Endodermal cell (in vitro differentiated cells): Measurements from ENCODE around the gene IGFLR1. TPM values are rescaled to one million over a fixed set of nuclear protein-coding genes. Genes with fewer than 3 reads are reported as not detected.

Source experiments
- DNase-seq: peaks from one replicate; pipeline ENCODE4 v3.0.0-alpha.2; 2017
- H3K27ac ChIP-seq: 2 replicates; pipeline ENCODE4 v1.5.1; 2013; ENCODE audit warnings: mild to moderate bottlenecking, low read depth, low read length, moderate library complexity
- H3K27me3 ChIP-seq: 2 replicates; pipeline ENCODE4 v1.6.1; 2013; ENCODE audit warnings: mild to moderate bottlenecking, low read length, moderate library complexity; ENCODE audit not compliant: insufficient read depth, control insufficient read depth, poor library complexity, severe bottlenecking
- H3K36me3 ChIP-seq: 2 replicates; pipeline ENCODE4 v1.7.0; 2013; ENCODE audit warnings: mild to moderate bottlenecking, low read length, moderate library complexity; ENCODE audit not compliant: control insufficient read depth, insufficient read depth
- H3K4me1 ChIP-seq: one replicate; pipeline ENCODE4 v1.7.0; 2013; ENCODE audit warnings: low read length; ENCODE audit not compliant: control insufficient read depth, insufficient read depth
- H3K4me3 ChIP-seq: 2 replicates; pipeline ENCODE4 v1.5.1; 2013; ENCODE audit warnings: mild to moderate bottlenecking, low read length, moderate library complexity
- H3K9ac ChIP-seq: 2 replicates; pipeline ENCODE4 v1.6.1; 2013; ENCODE audit warnings: mild to moderate bottlenecking, low read length, moderate library complexity; ENCODE audit not compliant: poor library complexity, severe bottlenecking; ENCODE audit errors: extremely low read depth
- H3K9me3 ChIP-seq: 2 replicates; pipeline ENCODE4 v1.6.1; 2013; ENCODE audit warnings: mild to moderate bottlenecking, low read length, moderate library complexity; ENCODE audit not compliant: control insufficient read depth
- H3K27ac Mint-ChIP-seq: 2 replicates; pipeline ENCODE4 v1.8.0; 2020; ENCODE audit warnings: mixed read lengths
- H3K27me3 Mint-ChIP-seq: 2 replicates; pipeline ENCODE4 v1.8.0; 2021; ENCODE audit warnings: mild to moderate bottlenecking, mixed read lengths; ENCODE audit not compliant: insufficient read depth
- H3K36me3 Mint-ChIP-seq: 2 replicates; pipeline ENCODE4 v1.8.0; 2020; ENCODE audit warnings: low read depth, mixed read lengths
- H3K4me1 Mint-ChIP-seq: 2 replicates; pipeline ENCODE4 v1.8.0; 2020; ENCODE audit warnings: mixed read lengths
- H3K4me3 Mint-ChIP-seq: 2 replicates; pipeline ENCODE4 v1.8.0; 2020; ENCODE audit warnings: mild to moderate bottlenecking, moderate library complexity, mixed read lengths
- H3K9me3 Mint-ChIP-seq: 2 replicates; pipeline ENCODE4 v1.8.0; 2020; ENCODE audit warnings: mild to moderate bottlenecking, mixed read lengths
- WGBS, 2 experiments: methylation state at CpG; one replicate each; pipeline versions ENCODE4 v1.1.5 to v1.1.7; 2013; ENCODE audit warnings: missing lambda C conversion rate in 2 of 2, mixed read lengths in 1 of 2; ENCODE audit not compliant: insufficient coverage in 1 of 2, insufficient read length in 1 of 2; 5-methylcytosine and 5-hydroxymethylcytosine counted together
- total RNA-seq, 2 donors: library from RNA; stranded (reverse); fragmentation: NEBNext Ultra II Directional in 1 of 2; extraction: Animal tissue kit (Norgen Biotek cat#: 25700) in 1 of 2; gene quantifications; 2 replicates in 1 of 2; 3 replicates in 1 of 2; pipeline ENCODE4 v1.2.1, GENCODE V29; 2021
- TF ChIP-seq, protein P1 (sequence below): fragments of 200-600 bp; sonication (generic); conservative IDR thresholded peaks from 2 replicates; pipeline ENCODE4 v1.5.0; 2021; ENCODE audit warnings: antibody characterized with exemption, mild to moderate bottlenecking

IGFLR1 gene
- total RNA-seq, 2 donors from 2014 or later: 4.6 to 7.1 TPM

DNA sequence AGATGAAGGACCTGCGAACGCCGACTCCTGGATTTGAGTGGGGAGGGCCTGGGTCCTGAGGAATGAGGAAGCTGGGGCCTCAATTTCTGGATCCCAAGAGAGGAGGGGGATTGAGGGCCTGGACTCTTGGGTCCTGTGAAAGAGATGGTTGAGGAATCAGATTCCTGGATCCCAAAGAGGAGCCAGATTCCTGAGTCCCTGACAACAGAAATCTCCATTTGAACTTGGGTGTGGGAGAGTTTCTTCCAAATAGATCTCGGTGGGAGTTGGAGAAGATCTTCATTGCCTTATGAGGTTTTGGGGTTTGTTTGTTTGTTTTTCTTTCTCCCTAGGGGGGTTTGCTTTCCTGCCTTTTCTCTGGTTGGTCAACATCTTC, 3.8 kb upstream of the IGFLR1 start:
- Histone ChIP-seq H3K4me3 (peak overlapping the region; percentile 98), H3K9me3 (no peaks in the 10 kb centered on the region), H3K9ac (peak overlapping the region; percentile 99), H3K4me1 (no peaks in the 10 kb centered on the region), H3K36me3 (peaks cover 3% of the 10 kb centered on the region), H3K27me3 (no peaks in the 10 kb centered on the region), H3K27ac (no peak overlapping the region)
- Mint-ChIP-seq H3K9me3 (no peaks in the 10 kb centered on the region), H3K36me3 (peaks cover 9% of the 10 kb centered on the region), H3K4me3 (peak overlapping the region; percentile 82), H3K4me1 (peaks cover 10% of the 10 kb centered on the region), H3K27me3 (no peaks in the 10 kb centered on the region), H3K27ac (peak overlapping the region; percentile 100)
- WGBS, 2 experiments: 4 to 24% methylated on average over 3 to 4 of the region's 4 CpGs
- TF ChIP-seq, protein P1, sequence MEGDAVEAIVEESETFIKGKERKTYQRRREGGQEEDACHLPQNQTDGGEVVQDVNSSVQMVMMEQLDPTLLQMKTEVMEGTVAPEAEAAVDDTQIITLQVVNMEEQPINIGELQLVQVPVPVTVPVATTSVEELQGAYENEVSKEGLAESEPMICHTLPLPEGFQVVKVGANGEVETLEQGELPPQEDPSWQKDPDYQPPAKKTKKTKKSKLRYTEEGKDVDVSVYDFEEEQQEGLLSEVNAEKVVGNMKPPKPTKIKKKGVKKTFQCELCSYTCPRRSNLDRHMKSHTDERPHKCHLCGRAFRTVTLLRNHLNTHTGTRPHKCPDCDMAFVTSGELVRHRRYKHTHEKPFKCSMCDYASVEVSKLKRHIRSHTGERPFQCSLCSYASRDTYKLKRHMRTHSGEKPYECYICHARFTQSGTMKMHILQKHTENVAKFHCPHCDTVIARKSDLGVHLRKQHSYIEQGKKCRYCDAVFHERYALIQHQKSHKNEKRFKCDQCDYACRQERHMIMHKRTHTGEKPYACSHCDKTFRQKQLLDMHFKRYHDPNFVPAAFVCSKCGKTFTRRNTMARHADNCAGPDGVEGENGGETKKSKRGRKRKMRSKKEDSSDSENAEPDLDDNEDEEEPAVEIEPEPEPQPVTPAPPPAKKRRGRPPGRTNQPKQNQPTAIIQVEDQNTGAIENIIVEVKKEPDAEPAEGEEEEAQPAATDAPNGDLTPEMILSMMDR: no peak
- DNase-seq: no peak

DNA sequence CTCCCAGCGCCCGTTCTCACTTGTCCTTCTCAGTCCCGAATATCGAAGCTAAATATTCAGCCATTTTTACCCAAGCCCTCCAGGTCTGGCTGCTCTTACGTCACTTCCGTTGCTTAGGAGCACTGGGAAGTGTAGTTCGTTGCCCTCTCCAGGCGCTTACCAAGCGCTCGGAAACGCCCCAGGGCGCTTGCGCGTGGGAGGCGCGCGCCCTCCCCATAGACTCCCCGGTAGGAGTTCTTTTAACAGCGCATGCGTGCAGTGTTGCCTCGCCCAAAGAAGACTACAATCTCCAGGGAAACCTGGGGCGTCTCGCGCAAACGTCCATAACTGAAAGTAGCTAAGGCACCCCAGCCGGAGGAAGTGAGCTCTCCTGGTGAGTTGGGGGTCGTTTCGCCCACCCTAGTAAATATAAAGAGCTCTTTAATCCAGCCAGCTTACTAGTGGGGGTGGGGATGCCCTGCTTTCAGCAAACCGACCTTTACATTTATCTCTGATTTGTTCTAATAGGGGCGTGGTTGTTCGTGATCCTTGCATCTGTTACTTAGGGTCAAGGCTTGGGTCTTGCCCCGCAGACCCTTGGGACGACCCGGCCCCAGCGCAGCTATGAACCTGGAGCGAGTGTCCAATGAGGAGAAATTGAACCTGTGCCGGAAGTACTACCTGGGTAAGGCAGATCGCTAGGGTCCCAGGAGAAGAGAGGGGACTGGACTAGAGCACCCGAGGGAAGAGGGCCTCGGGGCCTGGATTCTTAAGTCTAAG, 3.3 kb upstream of the IGFLR1 start, which contains the start of the genes PSENEN and U2AF1L4:
TSS of gene PSENEN (plus strand) at position 324 of the 759 bp plus-strand sequence. CDS start at position 604, 280 bp downstream.
TSS of gene U2AF1L4 (minus strand) at position 91 of the 759 bp plus-strand sequence. CDS start at position 64, 27 bp downstream.
- peak; percentile 98 for DNase-seq
- no peaks in the 10 kb centered on the region for H3K9me3 Mint-ChIP-seq
- H3K4me1 Mint-ChIP-seq: peaks cover 10% of the 10 kb centered on the region
- peak within 1 kb of the TSS; percentile 99 for H3K9ac ChIP-seq
- H3K27me3 Mint-ChIP-seq: no peaks in the 10 kb centered on the region
- H3K4me3 ChIP-seq: peak within 1 kb of the TSS; percentile 98
- no peaks in the 10 kb centered on the region for H3K9me3 ChIP-seq
- H3K27me3 ChIP-seq: no peaks in the 10 kb centered on the region
- H3K4me1 ChIP-seq: no peaks in the 10 kb centered on the region
- H3K27ac ChIP-seq: peak within 1 kb of the TSS; percentile 99
- 1 to 3% methylated on average over 16 to 40 of the region's 40 CpGs for WGBS, 2 experiments
- peak within 1 kb of the TSS; percentile 82 for H3K4me3 Mint-ChIP-seq
- peaks cover 9% of the 10 kb centered on the region for H3K36me3 Mint-ChIP-seq
- TF ChIP-seq, protein P1: no peak
- H3K27ac Mint-ChIP-seq: peak within 1 kb of the TSS; percentile 100
- H3K36me3 ChIP-seq: peaks cover 3% of the 10 kb centered on the region

DNA sequence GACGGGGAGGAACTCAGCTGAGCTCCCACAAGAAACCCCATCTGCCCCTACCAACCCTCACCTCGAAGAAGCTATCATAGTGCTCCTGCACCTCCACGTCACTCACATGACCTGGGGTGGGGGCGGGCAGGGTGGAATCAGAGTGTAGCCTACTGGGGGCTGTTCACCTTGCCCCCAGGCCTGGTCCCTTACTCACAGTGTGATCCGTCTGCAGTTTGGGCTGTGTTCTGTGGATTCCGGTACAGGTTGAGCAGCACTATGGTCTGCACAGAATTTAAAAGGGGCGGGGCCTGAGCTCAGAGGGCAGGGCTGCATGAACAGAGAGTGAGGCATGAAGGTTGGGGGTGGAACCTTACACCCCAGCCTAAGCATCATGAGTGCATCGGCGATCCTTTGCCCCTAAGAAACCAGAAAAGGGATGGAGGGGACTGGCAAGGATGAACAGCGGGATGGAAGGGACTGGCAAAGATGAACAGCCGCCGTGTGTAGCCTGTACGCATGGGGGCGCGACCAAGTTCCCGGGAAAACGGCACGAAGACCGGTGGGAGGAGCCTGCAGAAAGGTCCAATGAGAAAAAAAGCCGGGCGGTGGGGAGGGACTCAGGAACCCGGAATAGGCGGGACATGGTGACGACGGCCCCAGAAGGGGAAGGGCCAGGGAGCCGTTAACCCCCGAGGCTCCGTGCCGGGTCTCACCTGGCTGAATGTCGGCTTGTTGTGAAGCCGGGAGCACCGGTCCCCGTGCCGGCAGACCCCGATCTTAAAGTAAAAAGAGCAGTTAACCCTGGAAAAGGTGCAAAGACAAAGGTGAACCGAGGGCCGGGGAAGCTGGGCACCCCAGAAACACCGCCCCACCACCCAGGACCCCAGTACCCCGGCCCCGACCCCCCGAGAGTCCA, 2.4 kb upstream of the IGFLR1 start:
- peak overlapping the region; percentile 99 for H3K9ac ChIP-seq
- TF ChIP-seq, protein P1: peak; percentile 65
- H3K9me3 ChIP-seq: no peaks in the 10 kb centered on the region
- no peaks in the 10 kb centered on the region for H3K27me3 ChIP-seq
- Mint-ChIP-seq H3K36me3 (peaks cover 9% of the 10 kb centered on the region), H3K4me1 (peaks cover 10% of the 10 kb centered on the region), H3K27ac (peak overlapping the region; percentile 100), H3K9me3 (no peaks in the 10 kb centered on the region), H3K27me3 (no peaks in the 10 kb centered on the region), H3K4me3 (peak overlapping the region; percentile 82)
- H3K36me3 ChIP-seq: peaks cover 3% of the 10 kb centered on the region
- 6 to 10% methylated on average over 30 to 41 of the region's 41 CpGs for WGBS, 2 experiments
- H3K27ac ChIP-seq: peak overlapping the region; percentile 99
- DNase-seq: peak; percentile 98
- H3K4me1 ChIP-seq: no peaks in the 10 kb centered on the region
- peak overlapping the region; percentile 98 for H3K4me3 ChIP-seq
